SU-DHL-6 (cell line): ENCODE results near the gene NBEA.
"Not testable (repeated sequence)": the region's sequence is repeated elsewhere in the genome, so short reads cannot be mapped to it uniquely, and the experiment has no call there.

Experiments used
- H2AFZ ChIP-seq: fragments of 200-600 bp; sonication (generic); 2 replicates; pipeline ENCODE4 v1.6.1; 2014; ENCODE audit warnings: low read depth, mild to moderate bottlenecking, moderate library complexity, mixed read lengths, antibody characterized with exemption, low read length; ENCODE audit not compliant: severe bottlenecking
- H3F3A ChIP-seq: fragments of 200-600 bp; shearing (Covaris generic); 2 replicates; pipeline ENCODE4 v1.6.0; 2016; ENCODE audit warnings: antibody characterized with exemption, mild to moderate bottlenecking; ENCODE audit not compliant: insufficient read depth
- H3K27ac ChIP-seq: fragments of 200-600 bp; sonication (generic); 2 replicates; pipeline ENCODE4 v1.5.1; 2016; ENCODE audit warnings: low read depth, mild to moderate bottlenecking, low read length, moderate library complexity, mixed read lengths
- H3K27me3 ChIP-seq: fragments of 200-600 bp; sonication (generic), shearing (Covaris generic); 2 replicates; pipeline ENCODE4 v1.6.0; 2014; ENCODE audit warnings: mild to moderate bottlenecking, low read length
- H3K36me3 ChIP-seq: fragments of 200-600 bp; sonication (generic); 2 replicates; pipeline ENCODE4 v1.6.1; 2014; ENCODE audit warnings: mild to moderate bottlenecking, low read length, mixed read lengths
- H3K4me2 ChIP-seq: fragments of 300-600, 200-600 bp; shearing (Covaris generic), sonication (generic); 2 replicates; pipeline ENCODE4 v1.6.0; 2014; ENCODE audit warnings: low read length, low read depth, mild to moderate bottlenecking; ENCODE audit not compliant: poor library complexity, severe bottlenecking
- H3K4me3 ChIP-seq: fragments of 200-600 bp; sonication (generic); 2 replicates; pipeline ENCODE4 v1.5.1; 2014; ENCODE audit warnings: antibody characterized with exemption, low read length, mild to moderate bottlenecking, mixed read lengths; ENCODE audit not compliant: insufficient read depth, poor library complexity, severe bottlenecking
- H3K79me2 ChIP-seq: fragments of 200-600 bp; sonication (generic); 2 replicates; pipeline ENCODE4 v1.6.1; 2014; ENCODE audit warnings: mild to moderate bottlenecking, low read length, moderate library complexity; ENCODE audit not compliant: insufficient read depth
- H3K9ac ChIP-seq: fragments of 200-600 bp; sonication (generic); 2 replicates; pipeline ENCODE4 v1.7.0; 2014; ENCODE audit warnings: mild to moderate bottlenecking, low read length
- H3K9me2 ChIP-seq: fragments of 200-600 bp; sonication (generic); replicated peaks from 2 replicates; pipeline ENCODE4 v1.6.1; 2014; ENCODE audit warnings: low read length; ENCODE audit not compliant: insufficient read depth
- H3K9me3 ChIP-seq: fragments of 200-600 bp; sonication (generic); 2 replicates; pipeline ENCODE4 v1.6.1; 2014; ENCODE audit warnings: low read length, mixed read lengths; ENCODE audit not compliant: insufficient read depth
- H4K20me1 ChIP-seq: fragments of 200-600 bp; sonication (generic); 2 replicates; pipeline ENCODE4 v1.6.1; 2014; ENCODE audit warnings: low read depth, mild to moderate bottlenecking, antibody characterized with exemption, low read length, moderate library complexity, mixed read lengths
- EZH2phosphoT487 ChIP-seq: fragments of 200-600 bp; sonication (generic), shearing (Covaris generic); conservative IDR thresholded peaks from 2 replicates; pipeline ENCODE4 v1.6.1; 2018; ENCODE audit warnings: mild to moderate bottlenecking, antibody characterized with exemption, low read length, moderate library complexity, mixed read lengths
- TF ChIP-seq, protein P1 (sequence below): fragments of 200-600 bp; sonication (generic); IDR thresholded peaks from one replicate; pipeline ENCODE4 v1.5.1; 2017; ENCODE audit warnings: antibody characterized with exemption, mild to moderate bottlenecking, low read length, moderate library complexity; ENCODE audit not compliant: insufficient read depth, poor library complexity, severe bottlenecking

The NBEA gene

DNA sequence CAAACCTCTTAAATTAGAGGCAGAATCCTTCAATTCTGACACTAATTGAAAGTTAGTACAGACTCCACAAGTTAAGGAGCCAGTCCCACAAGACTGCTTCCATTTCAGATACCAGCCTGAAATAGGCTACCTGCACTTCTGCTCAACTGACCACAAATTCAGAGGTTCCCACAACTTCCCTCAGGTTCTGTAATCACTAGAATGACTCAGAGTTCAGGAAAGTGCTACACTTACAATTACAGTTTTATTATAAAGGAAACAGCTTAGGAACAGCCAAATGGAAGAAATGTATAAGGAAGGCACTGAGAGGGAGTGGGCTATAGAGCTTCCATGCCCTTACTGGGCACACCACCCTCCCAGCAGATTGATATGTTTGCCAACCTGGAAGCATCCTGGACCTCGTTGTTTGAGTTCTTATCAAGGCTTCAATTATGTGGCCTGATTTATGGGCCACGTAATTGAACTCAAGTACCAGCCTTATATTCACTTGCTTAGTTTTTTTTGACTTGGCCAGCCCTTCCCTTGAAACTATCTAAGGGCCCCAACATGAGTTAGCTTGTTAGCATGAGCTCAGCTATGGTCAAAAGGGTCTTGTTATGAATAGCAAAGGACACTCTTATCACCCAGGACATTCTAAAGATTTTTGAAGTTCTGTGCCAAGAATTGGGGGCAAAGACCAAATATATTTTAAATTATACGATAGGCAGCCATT is 25.9 kb downstream of the NBEA start:
- H3K27ac ChIP-seq: no peak overlapping the region
- H3K9me3 ChIP-seq: no peaks in the 10 kb centered on the region
- no peaks in the 10 kb centered on the region for H4K20me1 ChIP-seq
- no peaks in the 10 kb centered on the region for H3K36me3 ChIP-seq
- no peaks in the 10 kb centered on the region for H3K79me2 ChIP-seq
- H3K4me2 ChIP-seq: no peak overlapping the region
- H3K9ac ChIP-seq: no peak overlapping the region
- no peaks in the 10 kb centered on the region for H3K9me2 ChIP-seq
- H3F3A ChIP-seq: no peaks in the 10 kb centered on the region
- no peaks in the 10 kb centered on the region for H3K27me3 ChIP-seq
- no peak for TF ChIP-seq EZH2phosphoT487
- TF ChIP-seq, protein P1, sequence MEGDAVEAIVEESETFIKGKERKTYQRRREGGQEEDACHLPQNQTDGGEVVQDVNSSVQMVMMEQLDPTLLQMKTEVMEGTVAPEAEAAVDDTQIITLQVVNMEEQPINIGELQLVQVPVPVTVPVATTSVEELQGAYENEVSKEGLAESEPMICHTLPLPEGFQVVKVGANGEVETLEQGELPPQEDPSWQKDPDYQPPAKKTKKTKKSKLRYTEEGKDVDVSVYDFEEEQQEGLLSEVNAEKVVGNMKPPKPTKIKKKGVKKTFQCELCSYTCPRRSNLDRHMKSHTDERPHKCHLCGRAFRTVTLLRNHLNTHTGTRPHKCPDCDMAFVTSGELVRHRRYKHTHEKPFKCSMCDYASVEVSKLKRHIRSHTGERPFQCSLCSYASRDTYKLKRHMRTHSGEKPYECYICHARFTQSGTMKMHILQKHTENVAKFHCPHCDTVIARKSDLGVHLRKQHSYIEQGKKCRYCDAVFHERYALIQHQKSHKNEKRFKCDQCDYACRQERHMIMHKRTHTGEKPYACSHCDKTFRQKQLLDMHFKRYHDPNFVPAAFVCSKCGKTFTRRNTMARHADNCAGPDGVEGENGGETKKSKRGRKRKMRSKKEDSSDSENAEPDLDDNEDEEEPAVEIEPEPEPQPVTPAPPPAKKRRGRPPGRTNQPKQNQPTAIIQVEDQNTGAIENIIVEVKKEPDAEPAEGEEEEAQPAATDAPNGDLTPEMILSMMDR: no peak
- no peak overlapping the region for H3K4me3 ChIP-seq
- H2AFZ ChIP-seq: no peak overlapping the region

DNA sequence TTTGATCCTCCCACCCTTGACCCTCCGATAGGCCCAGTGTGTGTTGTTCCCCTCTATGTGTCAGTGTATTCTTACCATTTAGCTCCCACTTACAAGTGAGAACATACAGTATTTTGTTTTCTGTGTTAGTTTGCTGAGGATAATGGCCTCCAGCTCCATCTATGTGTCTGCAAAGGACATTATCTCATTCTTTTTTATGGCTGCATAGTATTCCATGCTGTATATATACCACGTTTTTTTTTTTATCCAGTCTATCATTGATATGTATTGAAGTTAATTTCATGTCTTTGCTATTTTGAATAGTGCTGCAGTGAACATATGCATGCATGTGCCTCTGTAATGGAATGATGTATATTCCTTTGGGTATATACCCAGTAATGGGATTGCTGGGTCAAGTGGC is 27.5 kb downstream of the NBEA start:
- H2AFZ ChIP-seq, H3K36me3 ChIP-seq, H3K9me2 ChIP-seq, H3F3A ChIP-seq, H3K27me3 ChIP-seq, H3K27ac ChIP-seq, H3K79me2 ChIP-seq, H3K4me3 ChIP-seq, H4K20me1 ChIP-seq, H3K9me3 ChIP-seq, H3K4me2 ChIP-seq, H3K9ac ChIP-seq: not testable (repeated sequence)

DNA sequence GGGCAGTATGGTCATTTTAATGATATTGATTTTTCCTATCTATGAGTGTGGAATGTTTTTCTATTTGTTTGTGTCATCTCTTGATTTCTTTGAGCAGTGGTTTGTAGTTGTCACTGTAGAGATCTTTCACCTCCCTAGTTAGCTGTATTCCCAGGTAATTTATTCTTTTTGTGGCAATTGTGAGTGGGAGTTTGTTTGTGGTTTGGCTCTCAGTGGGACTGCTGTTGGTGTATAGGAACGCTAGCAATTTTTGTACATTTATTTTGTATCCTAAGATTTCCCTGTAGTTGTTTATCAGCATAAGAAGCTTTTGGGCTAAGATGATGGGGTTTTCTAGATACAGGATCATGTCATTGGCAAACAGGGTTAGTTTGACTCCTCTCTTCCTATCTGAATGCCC is 28.9 kb downstream of the NBEA start:
- Histone ChIP-seq H4K20me1 (no peaks in the 10 kb centered on the region), H3K27ac (no peak overlapping the region), H3K36me3 (no peaks in the 10 kb centered on the region), H3K9ac (no peak overlapping the region), H2AFZ (no peak overlapping the region), H3K27me3 (no peaks in the 10 kb centered on the region), H3K4me3 (no peak overlapping the region), H3K4me2 (no peak overlapping the region), H3K79me2 (no peaks in the 10 kb centered on the region), H3K9me3 (no peaks in the 10 kb centered on the region), H3F3A (no peaks in the 10 kb centered on the region), H3K9me2 (no peaks in the 10 kb centered on the region)
- TF ChIP-seq, protein P1: no peak
- no peak for TF ChIP-seq EZH2phosphoT487

DNA sequence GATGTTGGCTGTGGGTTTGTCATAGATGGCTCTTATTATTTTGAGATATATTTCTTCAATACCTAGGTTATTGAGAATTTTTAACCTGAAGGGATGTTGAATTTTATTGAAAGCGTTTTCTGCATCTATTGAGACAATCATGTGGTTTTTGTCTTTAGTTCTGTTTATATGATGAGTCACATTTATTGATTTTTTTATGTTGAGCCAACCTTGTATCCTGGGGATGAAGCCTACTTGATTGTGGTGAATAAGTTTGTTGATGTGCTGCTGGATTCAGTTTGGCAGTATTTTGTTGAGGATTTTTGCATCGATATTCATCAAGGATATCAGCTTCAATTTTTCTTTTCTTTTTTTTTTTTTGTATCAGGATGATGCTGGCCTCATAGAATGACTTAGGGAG is 29.4 kb downstream of the NBEA start:
- no peak overlapping the region for H2AFZ ChIP-seq
- no peak overlapping the region for H3K4me3 ChIP-seq
- H3K27ac ChIP-seq: no peak overlapping the region
- H3K4me2 ChIP-seq: no peak overlapping the region
- no peaks in the 10 kb centered on the region for H3K9me3 ChIP-seq
- no peaks in the 10 kb centered on the region for H3F3A ChIP-seq
- no peaks in the 10 kb centered on the region for H3K9me2 ChIP-seq
- H4K20me1 ChIP-seq: no peaks in the 10 kb centered on the region
- H3K27me3 ChIP-seq: no peaks in the 10 kb centered on the region
- H3K9ac ChIP-seq: no peak overlapping the region
- no peaks in the 10 kb centered on the region for H3K36me3 ChIP-seq
- H3K79me2 ChIP-seq: no peaks in the 10 kb centered on the region
- no peak for TF ChIP-seq EZH2phosphoT487
- TF ChIP-seq, protein P1: no peak

DNA sequence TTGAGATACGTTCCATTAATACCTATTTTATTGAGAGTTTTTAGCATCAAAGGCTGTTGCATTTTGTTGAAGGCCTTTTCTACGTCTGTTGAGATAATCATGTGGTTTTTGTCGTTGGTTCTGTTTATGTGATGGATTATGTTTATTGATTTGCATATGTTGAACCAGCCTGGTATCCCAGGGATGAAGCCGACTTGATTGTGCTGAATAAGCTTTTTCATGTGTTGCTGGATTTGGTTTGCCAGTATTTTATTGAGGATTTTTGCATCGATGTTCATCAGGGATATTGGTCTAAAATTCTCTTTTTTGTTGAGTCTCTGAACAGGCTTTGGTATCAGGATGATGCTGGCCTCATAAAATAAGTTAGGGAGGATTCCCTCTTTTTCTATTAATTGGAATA is 43.1 kb downstream of the NBEA start:
- H4K20me1 ChIP-seq, H3K36me3 ChIP-seq, H3K27ac ChIP-seq, H3K4me3 ChIP-seq, H3K4me2 ChIP-seq, H2AFZ ChIP-seq, H3K27me3 ChIP-seq, H3K9me2 ChIP-seq, H3F3A ChIP-seq, H3K79me2 ChIP-seq, H3K9ac ChIP-seq: not testable (repeated sequence)
- H3K9me3 ChIP-seq: peaks cover 13% of the 10 kb centered on the region; the same call in 1 of the 2 replicates
